ENCODE results near the gene ASL. TPM values are rescaled to one million over a fixed set of nuclear protein-coding genes. Genes with fewer than 3 reads are reported as not detected.

The ASL gene
- total RNA-seq, 2 donors from 2014 or later, result 9.2 to 13.0 TPM

GRCh38 chr7:66083677-66084076 is 8.1 kb downstream of the ASL start:
- no peaks in the 10 kb centered on the region for H3K4me1 ChIP-seq
- no peak for TF ChIP-seq CTCF (IDR thresholded peaks at IDR 0.05)
- no peaks in the 10 kb centered on the region for H3K9me3 ChIP-seq
- H3K27me3 ChIP-seq, result no peaks in the 10 kb centered on the region
- no peaks in the 10 kb centered on the region for H3K36me3 ChIP-seq
- H3K4me3 ChIP-seq, result no peak overlapping the region
- no peak for DNase-seq (ENCODE audit: low spot score)
- H3K27ac ChIP-seq, result no peak overlapping the region

DNA sequence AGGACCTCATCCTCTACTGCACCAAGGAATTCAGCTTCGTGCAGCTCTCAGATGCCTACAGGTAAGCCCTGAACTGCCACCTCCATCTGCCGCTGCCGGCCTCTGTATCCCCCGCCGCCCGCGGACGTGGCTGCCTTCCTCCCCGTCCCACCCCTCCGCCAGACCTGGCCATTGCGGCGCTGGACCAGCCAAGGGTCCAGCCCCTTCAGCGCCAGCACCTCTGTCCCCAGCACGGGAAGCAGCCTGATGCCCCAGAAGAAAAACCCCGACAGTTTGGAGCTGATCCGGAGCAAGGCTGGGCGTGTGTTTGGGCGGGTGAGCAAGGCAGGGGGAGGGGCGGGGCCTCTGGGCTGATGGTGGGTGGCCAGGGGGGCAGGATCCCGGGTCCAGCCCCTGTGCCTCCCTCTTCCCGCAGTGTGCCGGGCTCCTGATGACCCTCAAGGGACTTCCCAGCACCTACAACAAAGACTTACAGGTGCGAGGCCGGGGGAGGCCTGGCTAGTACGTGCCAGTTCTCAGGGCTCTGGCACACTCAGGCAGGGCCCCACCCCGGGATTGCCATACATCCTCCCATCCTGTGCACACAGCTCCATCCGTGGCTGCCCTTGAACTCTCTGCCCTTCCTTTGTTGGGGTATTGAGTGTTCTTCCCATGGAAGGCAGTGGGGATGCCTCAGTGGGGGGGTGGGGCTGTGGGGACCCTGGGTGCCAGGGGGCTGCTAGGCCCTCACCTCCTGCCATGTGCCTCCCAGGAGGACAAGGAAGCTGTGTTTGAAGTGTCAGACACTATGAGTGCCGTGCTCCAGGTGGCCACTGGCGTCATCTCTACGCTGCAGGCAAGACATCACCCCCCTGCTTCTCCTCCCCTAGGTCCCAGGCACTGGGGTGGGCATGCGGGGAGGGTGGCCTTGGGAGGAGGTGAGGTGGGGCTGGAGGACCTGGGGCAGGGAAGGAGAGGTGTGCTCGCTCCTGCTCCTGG is 13.5 kb downstream of the ASL start:
- Histone ChIP-seq H3K9me3 (no peaks in the 10 kb centered on the region), H3K27ac (no peak overlapping the region), H3K4me3 (no peak overlapping the region), H3K36me3 (no peaks in the 10 kb centered on the region), H3K4me1 (no peaks in the 10 kb centered on the region), H3K27me3 (no peaks in the 10 kb centered on the region)
- no peak for TF ChIP-seq CTCF (IDR thresholded peaks at IDR 0.05)
- no peak for DNase-seq (ENCODE audit: low spot score)

DNA sequence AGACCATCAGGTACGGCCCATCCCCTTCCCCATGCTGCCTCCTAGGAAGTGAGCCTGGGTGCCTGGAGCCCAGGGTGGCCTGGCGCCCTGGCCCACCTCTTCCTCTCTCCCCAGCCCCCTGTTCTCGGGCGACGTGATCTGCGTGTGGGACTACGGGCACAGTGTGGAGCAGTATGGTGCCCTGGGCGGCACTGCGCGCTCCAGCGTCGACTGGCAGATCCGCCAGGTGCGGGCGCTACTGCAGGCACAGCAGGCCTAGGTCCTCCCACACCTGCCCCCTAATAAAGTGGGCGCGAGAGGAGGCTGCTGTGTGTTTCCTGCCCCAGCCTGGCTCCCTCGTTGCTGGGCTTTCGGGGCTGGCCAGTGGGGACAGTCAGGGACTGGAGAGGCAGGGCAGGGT is 17.0 kb downstream of the ASL start:
- Histone ChIP-seq H3K27ac (no peak overlapping the region), H3K27me3 (no peaks in the 10 kb centered on the region), H3K9me3 (no peaks in the 10 kb centered on the region), H3K4me1 (no peaks in the 10 kb centered on the region), H3K4me3 (no peak overlapping the region), H3K36me3 (no peaks in the 10 kb centered on the region)
- TF ChIP-seq CTCF (IDR thresholded peaks at IDR 0.05), result no peak
- DNase-seq (ENCODE audit: low spot score), result no peak

GRCh38 chr7:66095010-66095409 is 19.4 kb downstream of the ASL start:
- Histone ChIP-seq H3K4me1 (no peaks in the 10 kb centered on the region), H3K36me3 (no peaks in the 10 kb centered on the region), H3K27ac (no peak overlapping the region), H3K9me3 (no peaks in the 10 kb centered on the region), H3K4me3 (no peak overlapping the region), H3K27me3 (no peaks in the 10 kb centered on the region)
- TF ChIP-seq CTCF (IDR thresholded peaks at IDR 0.05), result no peak
- DNase-seq (ENCODE audit: low spot score), result no peak

- Histone ChIP-seq H3K36me3 (no peaks in the 10 kb centered on the region), H3K4me3 (peak overlapping the region in 1 of 2 donors; percentile 47), H3K4me1 (no peaks in the 10 kb centered on the region), H3K9me3 (no peaks in the 10 kb centered on the region), H3K27ac (peak overlapping the region; percentile 66 to 85), H3K27me3 (no peaks in the 10 kb centered on the region)
- no peak for TF ChIP-seq CTCF (IDR thresholded peaks at IDR 0.05)
- no peak for DNase-seq (ENCODE audit: low spot score)
These were observed 23.6 kb downstream of the ASL start for GRCh38 chr7:66099232-66099550.

Data from right atrium auricular region (tissue), 2 donors.